LNCaP clone FGC (cell line): ENCODE data around the gene FAM184B.

Experiments
- DNase-seq: peaks from one replicate; pipeline ENCODE4 v3.0.0-alpha.2; 2011; ENCODE audit warnings: low read depth
- H3K4me3 ChIP-seq: 2 replicates; pipeline ENCODE4 v1.5.1; 2011; ENCODE audit warnings: mild to moderate bottlenecking, low read depth, low read length, control low read depth
- TF ChIP-seq, protein P1 (sequence below): IDR thresholded peaks from 2 replicates; pipeline ENCODE4 v1.5.1; 2012; ENCODE audit warnings: mild to moderate bottlenecking; ENCODE audit not compliant: control insufficient read depth, insufficient read depth; ENCODE audit errors: extremely low read depth

The FAM184B gene

DNA sequence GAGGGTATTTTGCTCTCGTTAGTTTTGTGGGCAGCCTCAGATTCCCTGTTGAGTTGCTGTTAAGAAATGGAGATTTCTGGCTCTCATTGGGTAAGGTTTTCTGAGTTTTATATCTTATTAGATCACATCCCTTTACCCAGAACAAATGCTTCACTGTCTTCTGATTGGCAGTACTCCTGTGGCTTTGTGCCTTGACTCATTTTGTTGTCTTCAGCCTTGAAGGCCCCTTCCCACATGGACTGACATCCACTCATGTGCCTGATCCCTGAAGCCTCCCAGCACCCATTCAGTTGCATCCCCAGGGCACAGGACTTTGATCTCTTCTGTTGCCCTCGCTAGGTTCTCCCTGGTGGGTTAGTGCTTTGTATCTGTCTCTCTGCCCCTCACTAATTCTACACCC, 156.6 kb downstream of the FAM184B start:
- TF ChIP-seq, protein P1, sequence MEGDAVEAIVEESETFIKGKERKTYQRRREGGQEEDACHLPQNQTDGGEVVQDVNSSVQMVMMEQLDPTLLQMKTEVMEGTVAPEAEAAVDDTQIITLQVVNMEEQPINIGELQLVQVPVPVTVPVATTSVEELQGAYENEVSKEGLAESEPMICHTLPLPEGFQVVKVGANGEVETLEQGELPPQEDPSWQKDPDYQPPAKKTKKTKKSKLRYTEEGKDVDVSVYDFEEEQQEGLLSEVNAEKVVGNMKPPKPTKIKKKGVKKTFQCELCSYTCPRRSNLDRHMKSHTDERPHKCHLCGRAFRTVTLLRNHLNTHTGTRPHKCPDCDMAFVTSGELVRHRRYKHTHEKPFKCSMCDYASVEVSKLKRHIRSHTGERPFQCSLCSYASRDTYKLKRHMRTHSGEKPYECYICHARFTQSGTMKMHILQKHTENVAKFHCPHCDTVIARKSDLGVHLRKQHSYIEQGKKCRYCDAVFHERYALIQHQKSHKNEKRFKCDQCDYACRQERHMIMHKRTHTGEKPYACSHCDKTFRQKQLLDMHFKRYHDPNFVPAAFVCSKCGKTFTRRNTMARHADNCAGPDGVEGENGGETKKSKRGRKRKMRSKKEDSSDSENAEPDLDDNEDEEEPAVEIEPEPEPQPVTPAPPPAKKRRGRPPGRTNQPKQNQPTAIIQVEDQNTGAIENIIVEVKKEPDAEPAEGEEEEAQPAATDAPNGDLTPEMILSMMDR = no peak
- no peak overlapping the region for H3K4me3 ChIP-seq
- no peak for DNase-seq

DNA sequence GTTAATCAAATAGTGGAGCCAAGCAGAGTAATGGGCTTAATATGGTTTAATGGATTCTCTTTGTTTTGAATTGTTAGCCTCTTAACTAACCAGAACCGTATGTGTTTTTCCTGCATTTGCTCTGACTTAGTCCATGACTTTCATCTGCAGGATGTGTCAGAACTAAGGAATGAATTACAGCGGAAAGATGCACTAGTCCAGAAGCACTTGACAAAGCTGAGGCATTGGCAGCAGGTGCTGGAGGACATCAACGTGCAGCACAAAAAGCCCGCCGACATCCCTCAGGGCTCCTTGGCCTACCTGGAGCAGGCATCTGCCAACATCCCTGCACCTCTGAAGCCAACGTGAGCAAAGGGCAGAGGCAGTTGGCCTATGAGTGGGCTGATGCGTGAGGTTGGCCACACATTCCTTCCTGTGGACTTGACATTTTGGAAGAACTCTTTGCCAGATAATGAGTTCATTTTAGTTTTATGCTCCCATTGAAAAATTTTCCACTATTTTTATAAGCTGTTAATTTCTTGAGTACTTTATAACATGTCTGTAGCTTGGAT, 157.9 kb downstream of the FAM184B start:
- TF ChIP-seq, protein P1 = no peak
- no peak for DNase-seq
- H3K4me3 ChIP-seq = no peak overlapping the region

DNA sequence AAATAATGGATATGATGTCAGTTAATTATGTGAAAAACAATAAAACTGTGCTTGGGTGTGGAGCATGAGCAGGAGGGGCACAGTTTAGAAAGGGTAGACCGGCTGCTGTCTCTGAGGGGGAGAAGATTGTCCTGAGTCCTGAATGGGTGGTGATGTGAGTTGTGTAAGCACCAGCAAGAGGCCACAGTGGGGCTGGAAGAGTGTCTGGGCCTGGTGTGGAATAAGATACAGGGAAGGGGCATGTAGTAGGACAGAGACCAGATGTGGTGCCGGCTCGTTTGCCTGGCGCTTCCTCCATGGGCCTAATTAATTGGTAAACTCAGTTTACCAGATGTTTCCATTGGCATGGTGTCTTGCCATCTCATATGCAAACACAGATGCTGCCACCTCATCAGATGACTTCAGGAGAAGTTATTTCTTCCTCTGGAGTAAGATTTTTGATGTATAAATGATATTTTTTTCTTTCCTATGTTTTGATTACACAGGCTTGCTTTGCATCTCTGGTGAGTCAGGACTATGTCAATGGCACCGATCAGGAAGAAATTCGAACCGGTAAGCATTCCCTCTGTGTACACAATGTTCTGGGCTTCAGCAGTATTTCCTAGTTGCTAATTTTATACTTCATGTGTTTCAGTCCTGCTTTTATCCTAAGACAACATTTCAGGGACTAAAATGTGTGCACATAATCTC, 161.9 kb downstream of the FAM184B start:
- H3K4me3 ChIP-seq = no peak overlapping the region
- no peak for DNase-seq
- TF ChIP-seq, protein P1 = no peak

- TF ChIP-seq, protein P1 = no peak
- no peak for DNase-seq
These were observed 162.5 kb downstream of the FAM184B start for GRCh38 chr4:17618926-17619325.

DNA sequence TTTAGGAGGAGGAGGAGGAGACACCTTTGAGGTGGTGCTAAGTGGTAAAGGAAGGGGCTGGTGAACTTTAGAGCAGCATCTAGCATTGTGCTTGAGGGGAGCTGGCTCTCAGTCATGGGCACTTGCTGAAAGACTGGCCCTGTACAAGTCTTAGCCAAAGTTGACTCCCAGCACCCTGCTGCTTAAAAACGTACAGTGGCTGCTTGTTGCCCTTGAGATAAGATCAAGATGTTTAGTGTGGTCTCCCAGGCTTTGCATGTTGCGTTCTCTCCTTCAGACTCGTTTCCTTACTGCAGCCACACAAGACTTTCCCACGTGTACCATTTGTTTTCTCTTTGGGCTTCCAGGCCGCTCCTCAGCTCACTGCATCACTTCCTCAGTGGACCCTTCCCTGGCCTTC, 165.1 kb downstream of the FAM184B start:
- H3K4me3 ChIP-seq = no peak overlapping the region

More at GRCh38 chr4:17618926-17619325, 162.5 kb downstream of the FAM184B start:
- H3K4me3 ChIP-seq = no peak overlapping the region

DNA sequence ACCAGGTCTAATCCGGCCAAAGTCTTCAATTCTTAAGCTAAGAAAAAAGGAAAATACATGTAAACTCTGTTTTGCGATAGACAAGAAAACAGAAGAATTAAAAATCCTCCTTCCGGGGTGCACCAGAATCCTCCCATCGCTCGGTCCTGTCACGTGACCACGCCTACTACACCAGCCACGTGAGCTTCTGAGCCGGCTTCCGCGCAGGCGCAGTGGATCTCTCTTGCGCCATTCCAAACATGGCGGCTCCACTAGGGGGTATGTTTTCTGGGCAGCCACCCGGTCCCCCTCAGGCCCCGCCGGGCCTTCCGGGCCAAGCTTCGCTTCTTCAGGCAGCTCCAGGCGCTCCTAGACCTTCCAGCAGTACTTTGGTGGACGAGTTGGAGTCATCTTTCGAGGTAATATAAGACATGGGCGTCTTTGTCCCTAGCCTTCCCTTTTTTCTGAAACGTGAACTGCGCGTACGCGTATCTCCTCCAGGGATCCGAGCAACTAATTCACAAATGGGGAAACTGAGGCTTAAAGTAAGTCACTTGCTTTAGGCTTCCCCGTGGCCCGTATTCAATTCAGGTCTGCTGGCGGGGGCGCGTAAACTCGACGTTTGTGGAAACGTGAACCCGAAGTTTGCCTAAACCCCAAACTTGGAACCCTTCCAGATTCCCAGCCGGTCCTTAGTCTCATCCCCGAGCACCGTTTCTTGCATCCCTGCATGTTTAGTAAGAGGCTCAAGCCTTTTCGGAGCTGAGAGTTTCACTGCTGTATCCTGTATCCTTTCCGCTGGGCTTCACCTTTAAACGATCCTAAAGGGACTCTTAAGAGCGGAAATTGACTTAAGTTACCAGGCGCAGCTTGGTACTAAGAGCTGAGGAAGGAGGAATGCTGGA, 166.8 kb downstream of the FAM184B start, which contains the start of gene MED28:
Gene MED28 (plus strand): TSS at position 226 of the 884 bp plus-strand sequence. CDS start 14 bp downstream, at position 240.
- H3K4me3 ChIP-seq = peak within 1 kb of the TSS; percentile 94
- TF ChIP-seq, protein P1 = no peak
- DNase-seq = peak; percentile 80

More for the DNA sequence above, 165.1 kb downstream of the FAM184B start:
- DNase-seq = no peak
- TF ChIP-seq, protein P1 = no peak
